OCI-LY1 (cell line): ENCODE results near the gene RUSC1.
A peak's percentile ranks its signal among the peaks of the same experiment; 100 is the strongest.

ENCODE experiments used
- H2AFZ ChIP-seq: fragments of 200-600 bp; sonication (generic), shearing (Covaris generic); 2 replicates; pipeline ENCODE4 v1.6.0; 2014; ENCODE audit warnings: antibody characterized with exemption, mild to moderate bottlenecking, low read length
- H3F3A ChIP-seq: fragments of 200-600 bp; sonication (generic), shearing (Covaris generic); 2 replicates; pipeline ENCODE4 v1.6.0; 2014; ENCODE audit warnings: mild to moderate bottlenecking, antibody characterized with exemption, low read length, moderate library complexity; ENCODE audit not compliant: insufficient read depth
- H3K27ac ChIP-seq: fragments of 200-600 bp; sonication (generic); 2 replicates; pipeline ENCODE4 v1.5.1; 2014; ENCODE audit warnings: low read length, mixed run types, mild to moderate bottlenecking, low read depth; ENCODE audit not compliant: poor library complexity, severe bottlenecking
- H3K27me3 ChIP-seq: fragments of 200-600 bp; sonication (generic); 2 replicates; pipeline ENCODE4 v1.6.0; 2014; ENCODE audit warnings: antibody characterized with exemption, mild to moderate bottlenecking, low read length, moderate library complexity; ENCODE audit not compliant: insufficient read depth
- H3K36me3 ChIP-seq: fragments of 200-600 bp; sonication (generic); 2 replicates; pipeline ENCODE4 v1.6.1; 2014; ENCODE audit warnings: mild to moderate bottlenecking, antibody characterized with exemption, low read length, moderate library complexity, mixed read lengths; ENCODE audit not compliant: insufficient read depth
- H3K4me1 ChIP-seq: fragments of 200-600 bp; sonication (generic); 2 replicates; pipeline ENCODE4 v1.5.1; 2014; ENCODE audit warnings: mild to moderate bottlenecking, low read length, moderate library complexity; ENCODE audit not compliant: insufficient read depth, severe bottlenecking
- H3K4me2 ChIP-seq: fragments of 200-600 bp; sonication (generic), shearing (Covaris generic); 2 replicates; pipeline ENCODE4 v1.6.1; 2014; ENCODE audit warnings: low read length
- H3K4me3 ChIP-seq: fragments of 200-600 bp; sonication (generic); 2 replicates; pipeline ENCODE4 v1.5.1; 2014; ENCODE audit warnings: low read length, low read depth, mild to moderate bottlenecking, mixed read lengths; ENCODE audit not compliant: poor library complexity, severe bottlenecking
- H3K79me2 ChIP-seq: fragments of 200-600 bp; shearing (Covaris generic); 2 replicates; pipeline ENCODE4 v1.6.1; 2016; ENCODE audit warnings: mixed run types, low read length, mixed read lengths; ENCODE audit not compliant: insufficient read depth
- H3K9ac ChIP-seq: fragments of 200-600 bp; sonication (generic), shearing (Covaris generic); 2 replicates; pipeline ENCODE4 v1.6.1; 2014; ENCODE audit warnings: mild to moderate bottlenecking, low read length, mixed read lengths
- H3K9me2 ChIP-seq: fragments of 200-600 bp; sonication (generic), shearing (Covaris generic); 2 replicates; pipeline ENCODE4 v1.6.1; 2014; ENCODE audit warnings: low read depth, mild to moderate bottlenecking, low read length, mixed read lengths
- H3K9me3 ChIP-seq: fragments of 200-600 bp; shearing (Covaris generic); 2 replicates; pipeline ENCODE4 v1.6.1; 2014; ENCODE audit warnings: low read length, mixed read lengths
- H4K20me1 ChIP-seq: fragments of 200-600 bp; sonication (generic), shearing (Covaris generic); 2 replicates; pipeline ENCODE4 v1.6.0; 2016; ENCODE audit warnings: mild to moderate bottlenecking, low read length; ENCODE audit not compliant: insufficient read depth
- EZH2 ChIP-seq: fragments of 200-600 bp; sonication (generic), shearing (Covaris generic); IDR thresholded peaks from 2 replicates; pipeline ENCODE4 v1.8.0; 2017; ENCODE audit warnings: borderline replicate concordance, mixed run types, mild to moderate bottlenecking, antibody characterized with exemption, low read length, moderate library complexity, mixed read lengths
- TF ChIP-seq, protein P1 (sequence below): fragments of 200-600 bp; sonication (generic), shearing (Covaris generic); IDR thresholded peaks from 2 replicates; pipeline ENCODE4 v1.5.1; 2017; ENCODE audit warnings: mild to moderate bottlenecking, antibody characterized with exemption, low read length, moderate library complexity, mixed read lengths

RUSC1 gene

GRCh38 chr1:155325603-155325893 is 4.9 kb downstream of the RUSC1 start:
- Histone ChIP-seq H3K9ac (no peak overlapping the region; the same call in 1 of the 2 replicates), H3K27ac (peak overlapping the region; percentile 12), H3K9me2 (no peaks in the 10 kb centered on the region), H3K4me3 (peak overlapping the region; percentile 83), H3K27me3 (no peaks in the 10 kb centered on the region), H3K4me1 (peaks cover 35% of the 10 kb centered on the region), H3K36me3 (peaks cover 9% of the 10 kb centered on the region; the same call in 1 of the 2 replicates), H3K4me2 (peak overlapping the region; percentile 97), H3F3A (peaks cover 4% of the 10 kb centered on the region; the same call in 1 of the 2 replicates), H2AFZ (no peak overlapping the region), H3K9me3 (no peaks in the 10 kb centered on the region), H4K20me1 (no peaks in the 10 kb centered on the region), H3K79me2 (no peaks in the 10 kb centered on the region)
- TF ChIP-seq, protein P1, sequence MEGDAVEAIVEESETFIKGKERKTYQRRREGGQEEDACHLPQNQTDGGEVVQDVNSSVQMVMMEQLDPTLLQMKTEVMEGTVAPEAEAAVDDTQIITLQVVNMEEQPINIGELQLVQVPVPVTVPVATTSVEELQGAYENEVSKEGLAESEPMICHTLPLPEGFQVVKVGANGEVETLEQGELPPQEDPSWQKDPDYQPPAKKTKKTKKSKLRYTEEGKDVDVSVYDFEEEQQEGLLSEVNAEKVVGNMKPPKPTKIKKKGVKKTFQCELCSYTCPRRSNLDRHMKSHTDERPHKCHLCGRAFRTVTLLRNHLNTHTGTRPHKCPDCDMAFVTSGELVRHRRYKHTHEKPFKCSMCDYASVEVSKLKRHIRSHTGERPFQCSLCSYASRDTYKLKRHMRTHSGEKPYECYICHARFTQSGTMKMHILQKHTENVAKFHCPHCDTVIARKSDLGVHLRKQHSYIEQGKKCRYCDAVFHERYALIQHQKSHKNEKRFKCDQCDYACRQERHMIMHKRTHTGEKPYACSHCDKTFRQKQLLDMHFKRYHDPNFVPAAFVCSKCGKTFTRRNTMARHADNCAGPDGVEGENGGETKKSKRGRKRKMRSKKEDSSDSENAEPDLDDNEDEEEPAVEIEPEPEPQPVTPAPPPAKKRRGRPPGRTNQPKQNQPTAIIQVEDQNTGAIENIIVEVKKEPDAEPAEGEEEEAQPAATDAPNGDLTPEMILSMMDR = no peak
- no peak for TF ChIP-seq EZH2

GRCh38 chr1:155326020-155326526 is 5.4 kb downstream of the RUSC1 start:
- Histone ChIP-seq H3K79me2 (no peaks in the 10 kb centered on the region), H3K27me3 (no peaks in the 10 kb centered on the region), H3K36me3 (peaks cover 14% of the 10 kb centered on the region; the same call in 1 of the 2 replicates), H3K9ac (no peak overlapping the region), H3K4me2 (peak overlapping the region; percentile 97; the same call in 1 of the 2 replicates), H3K4me1 (peaks cover 30% of the 10 kb centered on the region), H2AFZ (no peak overlapping the region), H3K27ac (peak overlapping the region; percentile 12), H3K9me2 (no peaks in the 10 kb centered on the region), H3K4me3 (no peak overlapping the region), H4K20me1 (no peaks in the 10 kb centered on the region), H3K9me3 (no peaks in the 10 kb centered on the region), H3F3A (peaks cover 4% of the 10 kb centered on the region; the same call in 1 of the 2 replicates)
- TF ChIP-seq EZH2 = no peak
- TF ChIP-seq, protein P1 = no peak

DNA sequence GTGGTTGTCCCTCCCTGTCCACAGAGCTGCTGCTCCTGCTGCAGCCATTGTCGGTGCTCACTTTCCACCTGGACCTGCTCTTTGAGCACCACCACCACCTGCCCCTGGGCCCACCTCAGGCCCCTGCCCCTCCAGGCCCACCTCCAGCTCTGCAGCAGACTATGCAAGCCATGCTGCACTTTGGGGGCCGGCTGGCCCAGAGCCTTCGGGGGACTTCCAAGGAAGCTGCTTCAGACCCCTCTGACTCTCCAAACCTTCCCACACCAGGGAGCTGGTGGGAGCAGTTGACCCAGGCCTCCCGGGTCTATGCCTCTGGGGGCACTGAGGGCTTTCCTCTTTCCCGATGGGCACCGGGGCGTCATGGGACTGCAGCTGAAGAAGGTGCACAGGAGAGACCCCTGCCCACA is 5.9 kb downstream of the RUSC1 start:
- Histone ChIP-seq H3K79me2 (no peaks in the 10 kb centered on the region), H3K36me3 (peaks cover 19% of the 10 kb centered on the region; the same call in 1 of the 2 replicates), H4K20me1 (no peaks in the 10 kb centered on the region), H3K9ac (no peak overlapping the region), H3K27me3 (no peaks in the 10 kb centered on the region), H2AFZ (no peak overlapping the region), H3K4me2 (no peak overlapping the region; the same call in 1 of the 2 replicates), H3F3A (peaks cover 4% of the 10 kb centered on the region; the same call in 1 of the 2 replicates), H3K4me3 (no peak overlapping the region), H3K9me3 (no peaks in the 10 kb centered on the region), H3K9me2 (no peaks in the 10 kb centered on the region), H3K4me1 (peaks cover 24% of the 10 kb centered on the region), H3K27ac (peak overlapping the region; percentile 12)
- TF ChIP-seq, protein P1 = no peak
- no peak for TF ChIP-seq EZH2
